Measurements from ENCODE around the gene CPB1.
"Not testable (repeated sequence)": the region's sequence is repeated elsewhere in the genome, so short reads cannot be mapped to it uniquely, and the experiment has no call there.

Gene CPB1

GRCh38 chr3:148827585-148827984 is at the start of gene CPB1:
CPB1 (plus strand) TSS chr3:148827811; CDS start chr3:148827824, 13 bp downstream.
- Histone ChIP-seq H3K9ac (ENCODE audit: low read depth, low read length) (no peak within 1 kb of the TSS), H3K36me3 (ENCODE audit: insufficient read depth, low read length) (no peaks in the 10 kb centered on the region), H3K4me1 (ENCODE audit: insufficient read depth, low read length) (no peaks in the 10 kb centered on the region), H3K9me3 (ENCODE audit: control insufficient read depth, insufficient read depth, low read length) (no peaks in the 10 kb centered on the region)

DNA sequence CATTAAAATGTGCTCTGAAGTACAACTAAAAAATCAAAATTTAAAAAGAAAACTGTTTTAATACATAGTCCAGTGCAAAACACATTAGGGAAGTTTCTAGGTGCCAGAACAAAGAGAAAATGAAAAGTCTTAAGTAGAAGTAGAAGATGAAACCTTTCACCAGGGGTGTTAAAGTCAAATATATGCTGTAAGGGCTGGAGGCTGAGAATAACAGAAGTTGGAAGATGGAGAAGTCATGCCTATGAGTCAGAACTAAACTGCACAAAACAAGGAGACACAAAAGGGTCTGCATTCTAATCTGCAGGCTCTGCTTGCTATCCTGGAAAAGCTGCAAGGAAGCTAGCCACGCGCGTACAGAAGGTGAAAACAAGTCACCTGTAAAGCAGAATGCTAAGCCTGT is 48.7 kb upstream of the CPB1 start:
- no peak overlapping the region for H3K9ac ChIP-seq (ENCODE audit: low read depth, low read length)
- no peaks in the 10 kb centered on the region for H3K4me1 ChIP-seq (ENCODE audit: insufficient read depth, low read length)
- no peaks in the 10 kb centered on the region for H3K9me3 ChIP-seq (ENCODE audit: control insufficient read depth, insufficient read depth, low read length)
- no peaks in the 10 kb centered on the region for H3K36me3 ChIP-seq (ENCODE audit: insufficient read depth, low read length)

DNA sequence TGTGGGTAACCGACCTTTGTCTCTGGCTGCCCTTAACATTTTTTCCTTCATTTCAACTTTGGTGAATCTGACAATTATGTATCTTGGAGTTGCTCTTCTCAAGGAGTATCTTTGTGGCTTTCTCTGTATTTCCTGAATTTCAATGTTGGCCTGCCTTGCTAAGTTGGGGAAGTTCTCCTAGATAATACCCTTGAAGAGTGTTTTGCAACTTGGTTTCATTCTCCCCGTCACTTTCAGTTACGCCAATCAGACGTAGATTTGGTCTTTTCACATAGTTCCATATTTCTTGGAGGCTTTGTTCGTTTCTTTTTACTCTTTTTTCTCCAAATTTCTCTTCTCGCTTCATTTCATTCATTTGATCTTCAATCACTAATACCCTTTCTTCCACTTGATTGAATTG is 42.6 kb upstream of the CPB1 start:
- H3K9ac ChIP-seq (ENCODE audit: low read depth, low read length); H3K4me1 ChIP-seq (ENCODE audit: insufficient read depth, low read length); H3K9me3 ChIP-seq (ENCODE audit: control insufficient read depth, insufficient read depth, low read length); H3K36me3 ChIP-seq (ENCODE audit: insufficient read depth, low read length): not testable (repeated sequence)

GRCh38 chr3:148786159-148786558 is 41.5 kb upstream of the CPB1 start:
- not testable (repeated sequence) for H3K4me1 ChIP-seq (ENCODE audit: insufficient read depth, low read length); H3K9me3 ChIP-seq (ENCODE audit: control insufficient read depth, insufficient read depth, low read length); H3K9ac ChIP-seq (ENCODE audit: low read depth, low read length); H3K36me3 ChIP-seq (ENCODE audit: insufficient read depth, low read length)

DNA sequence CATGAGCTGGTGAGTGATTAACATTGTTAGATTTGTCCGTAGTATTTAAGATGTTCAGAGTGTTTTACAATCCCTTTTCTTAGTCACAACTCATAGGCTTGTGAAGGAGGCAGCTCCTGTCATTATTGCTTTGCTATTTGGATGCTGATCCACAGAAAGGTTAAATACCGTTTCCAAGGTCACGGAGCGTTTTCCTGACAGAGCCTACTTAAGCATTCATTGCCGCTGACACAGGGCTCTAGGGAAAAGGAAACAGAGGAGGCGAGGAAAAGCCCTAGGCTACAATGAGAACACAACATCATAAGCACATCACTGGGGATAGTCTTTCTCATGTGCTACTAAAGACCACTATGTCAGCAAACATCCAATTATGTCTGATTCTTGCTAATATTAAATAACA is 38.5 kb upstream of the CPB1 start:
- no peak overlapping the region for H3K9ac ChIP-seq (ENCODE audit: low read depth, low read length)
- H3K36me3 ChIP-seq (ENCODE audit: insufficient read depth, low read length), result no peaks in the 10 kb centered on the region
- 0 out of 2 replicates have a peak, but pooled peaks cover under 1% of the 10 kb centered on the region for H3K4me1 ChIP-seq (ENCODE audit: insufficient read depth, low read length)
- no peaks in the 10 kb centered on the region for H3K9me3 ChIP-seq (ENCODE audit: control insufficient read depth, insufficient read depth, low read length)

DNA sequence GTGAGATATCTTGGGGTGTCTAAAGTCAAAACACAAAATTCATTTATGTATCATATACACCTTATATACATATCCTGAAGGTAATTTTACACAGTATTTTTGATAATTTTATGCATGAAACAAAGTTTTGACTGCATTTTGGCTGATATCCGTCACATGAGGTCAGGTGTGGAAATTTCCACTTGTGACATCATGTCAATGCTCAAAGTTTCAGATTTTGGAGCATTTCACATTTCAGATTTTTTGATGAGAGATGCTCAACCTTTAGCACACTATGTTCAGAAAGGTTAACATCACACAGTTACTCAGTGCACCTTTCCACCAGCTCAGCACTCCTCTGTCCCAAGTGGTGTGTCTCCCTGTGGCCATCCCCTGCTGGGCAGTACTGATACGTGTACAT is 37.7 kb upstream of the CPB1 start:
- no peaks in the 10 kb centered on the region for H3K9me3 ChIP-seq (ENCODE audit: control insufficient read depth, insufficient read depth, low read length)
- H3K4me1 ChIP-seq (ENCODE audit: insufficient read depth, low read length), result 0 out of 2 replicates have a peak, but pooled peaks cover 4% of the 10 kb centered on the region
- no peaks in the 10 kb centered on the region for H3K36me3 ChIP-seq (ENCODE audit: insufficient read depth, low read length)
- H3K9ac ChIP-seq (ENCODE audit: low read depth, low read length), result no peak overlapping the region

GRCh38 chr3:148790370-148790769 is 37.2 kb upstream of the CPB1 start:
- Histone ChIP-seq H3K9ac (ENCODE audit: low read depth, low read length) (no peak overlapping the region), H3K9me3 (ENCODE audit: control insufficient read depth, insufficient read depth, low read length) (no peaks in the 10 kb centered on the region), H3K4me1 (ENCODE audit: insufficient read depth, low read length) (0 out of 2 replicates have a peak, but pooled peaks cover 4% of the 10 kb centered on the region), H3K36me3 (ENCODE audit: insufficient read depth, low read length) (no peaks in the 10 kb centered on the region)

DNA sequence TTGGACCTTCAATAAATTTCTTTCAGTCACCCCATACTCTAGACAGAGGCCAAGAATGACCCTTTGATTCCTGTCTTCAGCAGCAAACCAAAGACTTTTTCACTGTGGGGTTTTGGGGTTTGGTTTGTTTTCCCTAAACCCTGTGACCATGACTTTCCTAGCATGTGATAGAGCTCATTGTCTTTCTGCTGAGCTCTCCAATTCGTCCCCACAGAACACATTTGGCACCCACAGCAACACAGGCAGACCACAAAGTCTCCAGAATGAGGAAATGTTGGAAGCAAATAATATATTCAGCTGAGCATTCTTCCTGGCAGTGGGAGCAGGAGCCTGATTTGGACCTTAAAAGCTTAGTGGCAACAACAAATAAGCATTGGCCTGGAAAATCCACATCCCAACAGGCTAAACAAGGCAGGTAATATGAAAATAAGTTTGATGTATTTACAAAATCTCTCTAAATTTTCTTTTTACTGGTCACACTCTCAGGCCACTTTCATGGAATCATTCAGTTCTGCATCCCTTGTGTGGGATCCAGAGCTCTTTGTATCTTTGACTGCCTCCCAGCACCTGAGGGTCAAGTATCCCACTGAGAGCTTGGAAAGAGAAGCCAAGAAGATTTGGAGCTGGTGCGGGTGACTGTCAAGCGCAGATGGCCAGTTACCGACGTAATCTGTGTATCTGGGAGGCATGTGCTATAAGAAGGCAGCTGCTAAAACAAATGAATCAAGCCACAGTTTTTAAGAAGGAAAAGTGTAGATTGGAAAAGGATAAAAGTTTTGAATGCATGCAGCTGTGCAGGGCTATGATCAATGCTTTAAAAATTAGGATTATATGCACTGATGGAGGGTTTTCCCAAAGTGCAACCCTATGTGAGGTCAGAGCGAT is 36.5 kb upstream of the CPB1 start:
- H3K36me3 ChIP-seq (ENCODE audit: insufficient read depth, low read length), result no peaks in the 10 kb centered on the region
- no peaks in the 10 kb centered on the region for H3K9me3 ChIP-seq (ENCODE audit: control insufficient read depth, insufficient read depth, low read length)
- H3K9ac ChIP-seq (ENCODE audit: low read depth, low read length), result no peak overlapping the region
- 0 out of 2 replicates have a peak, but pooled peaks cover 4% of the 10 kb centered on the region for H3K4me1 ChIP-seq (ENCODE audit: insufficient read depth, low read length)

DNA sequence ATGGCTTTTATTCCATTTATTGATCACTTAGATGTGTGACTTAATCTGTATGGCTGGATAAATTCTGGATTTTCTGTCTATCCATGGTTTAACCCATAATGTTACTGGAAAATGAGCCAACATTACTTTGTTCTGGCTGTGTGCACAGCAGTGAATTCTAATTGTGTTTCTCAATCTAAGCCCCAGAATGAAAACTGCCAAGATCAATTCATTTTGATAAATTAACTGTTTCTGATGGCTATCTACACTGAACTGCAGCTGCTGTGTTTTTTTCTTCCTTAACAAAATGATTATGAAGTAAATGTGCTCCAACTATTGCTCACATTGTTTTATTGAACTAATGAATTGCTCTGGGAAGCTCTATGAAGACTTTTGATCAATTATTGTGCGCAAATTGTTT is 35.7 kb upstream of the CPB1 start:
- H3K9ac ChIP-seq (ENCODE audit: low read depth, low read length), result no peak overlapping the region
- no peaks in the 10 kb centered on the region for H3K9me3 ChIP-seq (ENCODE audit: control insufficient read depth, insufficient read depth, low read length)
- no peaks in the 10 kb centered on the region for H3K36me3 ChIP-seq (ENCODE audit: insufficient read depth, low read length)
- H3K4me1 ChIP-seq (ENCODE audit: insufficient read depth, low read length), result peaks cover 8% of the 10 kb centered on the region; the same call in 1 of the 2 replicates

DNA sequence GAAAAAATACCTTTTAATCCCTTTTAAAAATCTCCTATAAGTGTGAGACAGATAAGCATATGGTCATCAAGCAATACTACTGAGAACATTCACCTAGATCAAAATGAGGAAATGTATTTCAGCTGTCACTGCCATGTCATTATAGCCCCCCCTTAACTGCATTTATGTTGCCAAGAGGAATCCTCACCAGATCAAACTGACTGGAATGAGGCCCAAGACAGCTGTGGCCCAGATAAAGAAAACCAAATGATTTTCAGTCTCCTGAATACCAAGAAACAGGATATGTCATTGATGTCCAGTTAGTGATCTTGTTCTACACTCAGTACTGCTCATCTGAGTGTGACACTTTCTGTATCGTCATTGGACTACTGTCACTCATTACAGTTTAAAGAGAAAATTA is 35.1 kb upstream of the CPB1 start:
- Histone ChIP-seq H3K4me1 (ENCODE audit: insufficient read depth, low read length) (peaks cover 13% of the 10 kb centered on the region; the same call in 1 of the 2 replicates), H3K36me3 (ENCODE audit: insufficient read depth, low read length) (no peaks in the 10 kb centered on the region), H3K9me3 (ENCODE audit: control insufficient read depth, insufficient read depth, low read length) (no peaks in the 10 kb centered on the region), H3K9ac (ENCODE audit: low read depth, low read length) (no peak overlapping the region)

DNA sequence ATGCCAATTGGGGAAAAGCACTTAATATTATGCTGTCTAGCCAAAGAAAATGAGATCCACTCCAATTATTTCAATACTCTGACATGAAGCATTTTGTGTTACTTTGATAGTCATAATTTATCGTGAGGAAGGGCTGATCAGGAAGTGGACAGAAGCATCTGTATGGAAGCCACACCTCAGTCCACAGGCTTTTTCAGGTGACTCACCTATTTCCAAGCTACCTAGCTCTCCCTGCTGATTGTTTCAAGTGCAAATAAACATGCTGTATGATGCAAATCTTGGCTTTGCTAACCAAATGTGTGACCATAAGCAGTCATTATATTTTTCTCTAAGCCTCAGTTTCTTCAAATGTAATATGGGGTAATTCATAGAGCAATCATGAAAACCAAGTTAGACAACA is 30.8 kb upstream of the CPB1 start:
- no peak overlapping the region for H3K9ac ChIP-seq (ENCODE audit: low read depth, low read length)
- no peaks in the 10 kb centered on the region for H3K36me3 ChIP-seq (ENCODE audit: insufficient read depth, low read length)
- H3K9me3 ChIP-seq (ENCODE audit: control insufficient read depth, insufficient read depth, low read length), result no peaks in the 10 kb centered on the region
- peaks cover 20% of the 10 kb centered on the region for H3K4me1 ChIP-seq (ENCODE audit: insufficient read depth, low read length)

GRCh38 chr3:148797795-148798194 is 29.8 kb upstream of the CPB1 start:
- Histone ChIP-seq H3K9ac (ENCODE audit: low read depth, low read length) (no peak overlapping the region), H3K4me1 (ENCODE audit: insufficient read depth, low read length) (peaks cover 20% of the 10 kb centered on the region), H3K9me3 (ENCODE audit: control insufficient read depth, insufficient read depth, low read length) (no peaks in the 10 kb centered on the region), H3K36me3 (ENCODE audit: insufficient read depth, low read length) (no peaks in the 10 kb centered on the region)

GRCh38 chr3:148800414-148800813 is 27.2 kb upstream of the CPB1 start:
- peaks cover 17% of the 10 kb centered on the region for H3K4me1 ChIP-seq (ENCODE audit: insufficient read depth, low read length)
- H3K36me3 ChIP-seq (ENCODE audit: insufficient read depth, low read length), result no peaks in the 10 kb centered on the region
- no peaks in the 10 kb centered on the region for H3K9me3 ChIP-seq (ENCODE audit: control insufficient read depth, insufficient read depth, low read length)
- H3K9ac ChIP-seq (ENCODE audit: low read depth, low read length), result no peak overlapping the region

GRCh38 chr3:148809835-148810234 is 17.8 kb upstream of the CPB1 start:
- no peaks in the 10 kb centered on the region for H3K4me1 ChIP-seq (ENCODE audit: insufficient read depth, low read length)

GRCh38 chr3:148815316-148816110 is 12.1 kb upstream of the CPB1 start:
- Histone ChIP-seq H3K9ac (ENCODE audit: low read depth, low read length) (no peak overlapping the region), H3K4me1 (ENCODE audit: insufficient read depth, low read length) (peaks cover 7% of the 10 kb centered on the region), H3K36me3 (ENCODE audit: insufficient read depth, low read length) (no peaks in the 10 kb centered on the region), H3K9me3 (ENCODE audit: control insufficient read depth, insufficient read depth, low read length) (no peaks in the 10 kb centered on the region)

More at GRCh38 chr3:148809835-148810234, 17.8 kb upstream of the CPB1 start:
- Histone ChIP-seq H3K9me3 (ENCODE audit: control insufficient read depth, insufficient read depth, low read length) (no peaks in the 10 kb centered on the region), H3K36me3 (ENCODE audit: insufficient read depth, low read length) (no peaks in the 10 kb centered on the region), H3K9ac (ENCODE audit: low read depth, low read length) (no peak overlapping the region)
